ENCODE data around the gene HRCT1.
A peak's percentile ranks its signal among the peaks of the same experiment; 100 is the strongest.
"Not testable (repeated sequence)": the region's sequence is repeated elsewhere in the genome, so short reads cannot be mapped to it uniquely, and the experiment has no call there.

HRCT1 gene

GRCh38 chr9:35871545-35871944, 34.5 kb upstream of the HRCT1 start:
- TF ChIP-seq CTCF (IDR thresholded peaks at IDR 0.05; ENCODE audit: low read depth, low read length), result no peak
- DNase-seq (ENCODE audit: extremely low read depth, low read depth), result no peak

GRCh38 chr9:35872505-35872904, 33.5 kb upstream of the HRCT1 start:
- no peak for TF ChIP-seq CTCF (IDR thresholded peaks at IDR 0.05; ENCODE audit: low read depth, low read length)
- no peak for DNase-seq (ENCODE audit: extremely low read depth, low read depth)

- TF ChIP-seq CTCF (IDR thresholded peaks at IDR 0.05; ENCODE audit: low read depth, low read length), result peak; percentile 100
- DNase-seq (ENCODE audit: extremely low read depth, low read depth), result peak; percentile 47
Measured at GRCh38 chr9:35882263-35882848, 23.6 kb upstream of the HRCT1 start.

- no peak for TF ChIP-seq CTCF (IDR thresholded peaks at IDR 0.05; ENCODE audit: low read depth, low read length)
- DNase-seq (ENCODE audit: extremely low read depth, low read depth), result peak; percentile 41
Measured at GRCh38 chr9:35882996-35883395, 23.0 kb upstream of the HRCT1 start.

- DNase-seq (ENCODE audit: extremely low read depth, low read depth), result not testable (repeated sequence)
Measured at GRCh38 chr9:35884908-35885307, 21.1 kb upstream of the HRCT1 start.

GRCh38 chr9:35891646-35892045, 14.4 kb upstream of the HRCT1 start:
- no peak for DNase-seq (ENCODE audit: extremely low read depth, low read depth)
- TF ChIP-seq CTCF (IDR thresholded peaks at IDR 0.05; ENCODE audit: low read depth, low read length), result no peak

- DNase-seq (ENCODE audit: extremely low read depth, low read depth), result no peak
- no peak for TF ChIP-seq CTCF (IDR thresholded peaks at IDR 0.05; ENCODE audit: low read depth, low read length)
Measured at GRCh38 chr9:35892051-35892450, 14.0 kb upstream of the HRCT1 start.

- TF ChIP-seq CTCF (IDR thresholded peaks at IDR 0.05; ENCODE audit: low read depth, low read length), result no peak
- no peak for DNase-seq (ENCODE audit: extremely low read depth, low read depth)
Measured at GRCh38 chr9:35896570-35896969, 9.4 kb upstream of the HRCT1 start.

- DNase-seq (ENCODE audit: extremely low read depth, low read depth), result not testable (repeated sequence)
Measured at GRCh38 chr9:35897376-35898099, 8.5 kb upstream of the HRCT1 start.
